Thoracic aorta (tissue), 2 donors: ENCODE results near the gene LAMP1. TPM values are rescaled to one million over a fixed set of nuclear protein-coding genes. Genes with fewer than 3 reads are reported as not detected.

Experiments
- ATAC-seq: fragments of 150-250 bp; one replicate; pipeline ENCODE4 v1.8.0; 2017; ENCODE audit warnings: low read depth; ENCODE audit not compliant: insufficient number of reproducible peaks, low FRiP score
- DNase-seq: peaks from one replicate; pipeline ENCODE4 v3.0.0-alpha.2; 2020; ENCODE audit warnings: low spot score
- H3K27ac ChIP-seq, 2 donors: fragments of 200-600 bp; sonication (generic); 1 replicate in 1 of 2; 2 replicates in 1 of 2; pipeline ENCODE4 v1.5.1; 2016; ENCODE audit warnings: mild to moderate bottlenecking in 2 of 2, moderate library complexity in 2 of 2
- H3K27me3 ChIP-seq: fragments of 200-600 bp; sonication (generic); replicated peaks from 2 replicates; pipeline ENCODE4 v1.6.0; 2016; ENCODE audit warnings: mild to moderate bottlenecking; ENCODE audit not compliant: insufficient read depth
- H3K36me3 ChIP-seq: fragments of 200-600 bp; sonication (generic); one replicate; pipeline ENCODE4 v1.5.1; 2016
- H3K4me1 ChIP-seq, 2 donors: fragments of 200-600 bp; sonication (generic); 1 replicate in 1 of 2; 2 replicates in 1 of 2; pipeline versions ENCODE4 v1.5.1 to v1.6.0; 2016; ENCODE audit warnings: low read depth in 2 of 2, mild to moderate bottlenecking in 1 of 2; ENCODE audit not compliant: control insufficient read depth in 1 of 2
- H3K4me3 ChIP-seq: fragments of 200-600 bp; sonication (generic); 2 replicates; pipeline ENCODE4 v1.5.1; 2016; ENCODE audit warnings: mild to moderate bottlenecking
- H3K9me3 ChIP-seq: fragments of 200-600 bp; sonication (generic); 2 replicates; pipeline ENCODE4 v1.5.1; 2016
- CTCF ChIP-seq: fragments of 200-600 bp; sonication (generic); IDR thresholded peaks from one replicate; pipeline ENCODE4 v1.5.1; 2019; ENCODE audit warnings: antibody characterized with exemption
- total RNA-seq, 2 donors: library from RNA; depleted of rRNA; stranded (reverse); fragments of >200 nt; gene quantifications; one replicate each; pipeline versions ENCODE4 v1.1.0 to v1.2.3, GENCODE V29; 2016

LAMP1 gene
- total RNA-seq, 2 donors from 2014 or later: 145 to 210 TPM

GRCh38 chr13:113291129-113291528 lies 5.9 kb upstream of the LAMP1 start:
- H3K4me1 ChIP-seq: peaks cover 0 to 9% of the 10 kb centered on the region in 2 donors
- DNase-seq (no peak), ATAC-seq (no peak)
- no peak overlapping the region for H3K27ac ChIP-seq
- H3K36me3 ChIP-seq: no peaks in the 10 kb centered on the region
- no peak overlapping the region for H3K4me3 ChIP-seq
- no peaks in the 10 kb centered on the region for H3K9me3 ChIP-seq
- no peak for TF ChIP-seq CTCF
- H3K27me3 ChIP-seq: no peaks in the 10 kb centered on the region

- Histone ChIP-seq H3K27me3 (no peaks in the 10 kb centered on the region), H3K9me3 (no peaks in the 10 kb centered on the region), H3K36me3 (no peaks in the 10 kb centered on the region), H3K4me3 (peak overlapping the region; percentile 55), H3K27ac (no peak overlapping the region), H3K4me1 (peaks cover 0 to 13% of the 10 kb centered on the region in 2 donors)
- no peak for TF ChIP-seq CTCF
- ATAC-seq (no peak), DNase-seq (no peak)
Measured at GRCh38 chr13:113292021-113292862, 4.8 kb upstream of the LAMP1 start.

GRCh38 chr13:113293686-113294085 lies 3.4 kb upstream of the LAMP1 start:
- DNase-seq (no peak), ATAC-seq (no peak)
- Histone ChIP-seq H3K27me3 (no peaks in the 10 kb centered on the region), H3K4me1 (peaks cover 9 to 24% of the 10 kb centered on the region in 2 donors), H3K36me3 (no peaks in the 10 kb centered on the region), H3K4me3 (no peak overlapping the region), H3K27ac (no peak overlapping the region), H3K9me3 (no peaks in the 10 kb centered on the region)
- no peak for TF ChIP-seq CTCF

GRCh38 chr13:113295776-113296175 lies 1.3 kb upstream of the LAMP1 start:
- ATAC-seq (no peak), DNase-seq (no peak)
- Histone ChIP-seq H3K27ac (no peak overlapping the region), H3K9me3 (no peaks in the 10 kb centered on the region), H3K27me3 (no peaks in the 10 kb centered on the region), H3K36me3 (no peaks in the 10 kb centered on the region), H3K4me3 (no peak overlapping the region), H3K4me1 (peaks cover 14 to 27% of the 10 kb centered on the region in 2 donors)
- no peak for TF ChIP-seq CTCF

GRCh38 chr13:113297370-113298042 lies 467 bp downstream of the LAMP1 start:
- Histone ChIP-seq H3K4me1 (peaks cover 14 to 24% of the 10 kb centered on the region in 2 donors), H3K9me3 (no peaks in the 10 kb centered on the region), H3K27me3 (no peaks in the 10 kb centered on the region), H3K27ac (peak overlapping the region; percentile 75 to 78), H3K4me3 (peak overlapping the region; percentile 86), H3K36me3 (no peaks in the 10 kb centered on the region)
- ATAC-seq (no peak), DNase-seq (no peak)
- no peak for TF ChIP-seq CTCF
